Keratinocyte (primary cell): Measurements from ENCODE around the gene ARX. TPM values are rescaled to one million over a fixed set of nuclear protein-coding genes. Genes with fewer than 3 reads are reported as not detected.

ENCODE experiments used
- DNase-seq: peaks from one replicate; pipeline ENCODE4 v3.0.0-alpha.2; 2011; ENCODE audit warnings: low read depth, missing footprints, low spot score
- FAIRE-seq: peaks from 2 replicates; lab custom pipeline; 2011; peaks lifted over from hg19 to GRCh38; lab: Jason Lieb, UNC
- H2AFZ ChIP-seq: 2 replicates; pipeline ENCODE4 v1.6.0; 2012; ENCODE audit warnings: low read length, control low read depth, inconsistent platforms; ENCODE audit not compliant: control insufficient read depth
- H3K27ac ChIP-seq: 2 replicates; pipeline ENCODE4 v1.5.1; 2011; ENCODE audit warnings: low read length; ENCODE audit not compliant: control insufficient read depth, insufficient read depth
- H3K27me3 ChIP-seq: 3 replicates; pipeline ENCODE4 v1.6.0; 2011; ENCODE audit warnings: low read length; ENCODE audit not compliant: control insufficient read depth, insufficient read depth; ENCODE audit errors: extremely low read depth
- H3K36me3 ChIP-seq, 2 experiments: 2 replicates in 1 of 2; 3 replicates in 1 of 2; pipeline ENCODE4 v1.5.1; 2011; ENCODE audit warnings: low read length in 2 of 2, mild to moderate bottlenecking in 1 of 2; ENCODE audit not compliant: control insufficient read depth in 2 of 2, insufficient read depth in 2 of 2; ENCODE audit errors: extremely low read depth in 1 of 2
- H3K4me1 ChIP-seq: 3 replicates; pipeline ENCODE4 v1.5.1; 2011; ENCODE audit warnings: low read length; ENCODE audit not compliant: control insufficient read depth, insufficient read depth; ENCODE audit errors: extremely low read depth
- H3K4me2 ChIP-seq: 3 replicates; pipeline ENCODE4 v1.6.0; 2011; ENCODE audit warnings: low read depth, low read length; ENCODE audit not compliant: control insufficient read depth, insufficient read depth; ENCODE audit errors: extremely low read depth
- H3K4me3 ChIP-seq, 3 experiments: fragments of 200-600 bp in 1 of 3; sonication (generic) in 1 of 3; 2 replicates in 2 of 3; 3 replicates in 1 of 3; pipeline ENCODE4 v1.5.1; 2011 to 2016; ENCODE audit warnings: low read length in 3 of 3, mild to moderate bottlenecking in 3 of 3, control low read depth in 2 of 3, inconsistent platforms in 1 of 3, low read depth in 1 of 3, mixed read lengths in 1 of 3, mixed run types in 1 of 3, moderate library complexity in 1 of 3; ENCODE audit not compliant: control insufficient read depth in 2 of 3, insufficient read depth in 2 of 3; ENCODE audit errors: extremely low read depth in 1 of 3
- H3K79me2 ChIP-seq: 2 replicates; pipeline ENCODE4 v1.6.0; 2012; ENCODE audit warnings: low read length; ENCODE audit not compliant: control insufficient read depth, insufficient read depth
- H3K9ac ChIP-seq: 3 replicates; pipeline ENCODE4 v1.6.0; 2011; ENCODE audit warnings: low read length; ENCODE audit not compliant: control insufficient read depth, insufficient read depth; ENCODE audit errors: extremely low read depth
- H3K9me1 ChIP-seq: 3 replicates; pipeline ENCODE4 v1.6.0; 2011; ENCODE audit warnings: low read length; ENCODE audit not compliant: control insufficient read depth, insufficient read depth; ENCODE audit errors: extremely low read depth
- H3K9me3 ChIP-seq: 2 replicates; pipeline ENCODE4 v1.5.1; 2012; ENCODE audit warnings: low read depth, low read length; ENCODE audit not compliant: control insufficient read depth
- H4K20me1 ChIP-seq: 3 replicates; pipeline ENCODE4 v1.6.0; 2011; ENCODE audit warnings: low read length; ENCODE audit not compliant: control insufficient read depth, insufficient read depth; ENCODE audit errors: extremely low read depth
- EZH2 ChIP-seq: IDR thresholded peaks from one replicate; pipeline ENCODE4 v1.6.1; 2012; ENCODE audit warnings: inconsistent platforms, mild to moderate bottlenecking, low read length, moderate library complexity
- dilution Hi-C: fragments of 300-500 bp; cut with MboI; formaldehyde crosslinking; loops from one replicate; pipeline ENCODE4 v1.7.0; 2020; ENCODE audit warnings: low sequenced_read_pairs; ENCODE audit not compliant: extremely low pct_ligation_motif_present
- polyA plus RNA-seq, 5 experiments: library from polyadenylated mRNA; depleted of rRNA in 3 of 5; stranded (reverse) in 3 of 5; stranded (forward) in 1 of 5; unstranded in 1 of 5; fragments of >200 nt; gene quantifications; 1 replicate in 1 of 5; 2 replicates in 3 of 5; 3 replicates in 1 of 5; pipeline versions ENCODE4 v1.2.1 to v1.2.3, GENCODE V29; 2011 to 2012; ENCODE audit warnings: missing spikeins in 2 of 5, low read depth in 1 of 5, low replicate concordance in 1 of 5
- TF ChIP-seq, protein P1 (sequence below), 3 experiments: IDR thresholded peaks in 1 of 3; conservative IDR thresholded peaks in 1 of 3; optimal IDR thresholded peaks in 1 of 3; 2 replicates in 2 of 3; 3 replicates in 1 of 3; pipeline versions ENCODE3 to v1.5.1; 2011; ENCODE audit warnings: low read length in 3 of 3, mild to moderate bottlenecking in 3 of 3, moderate library complexity in 2 of 3, control low read depth in 1 of 3, inconsistent platforms in 1 of 3; ENCODE audit not compliant: insufficient read depth in 2 of 3; ENCODE audit errors: extremely low read depth in 1 of 3

ARX gene
- polyA plus RNA-seq, 1 donor (not counting 4 experiments of a cell fraction or from before 2014, with no cell fraction given) = not detected

DNA sequence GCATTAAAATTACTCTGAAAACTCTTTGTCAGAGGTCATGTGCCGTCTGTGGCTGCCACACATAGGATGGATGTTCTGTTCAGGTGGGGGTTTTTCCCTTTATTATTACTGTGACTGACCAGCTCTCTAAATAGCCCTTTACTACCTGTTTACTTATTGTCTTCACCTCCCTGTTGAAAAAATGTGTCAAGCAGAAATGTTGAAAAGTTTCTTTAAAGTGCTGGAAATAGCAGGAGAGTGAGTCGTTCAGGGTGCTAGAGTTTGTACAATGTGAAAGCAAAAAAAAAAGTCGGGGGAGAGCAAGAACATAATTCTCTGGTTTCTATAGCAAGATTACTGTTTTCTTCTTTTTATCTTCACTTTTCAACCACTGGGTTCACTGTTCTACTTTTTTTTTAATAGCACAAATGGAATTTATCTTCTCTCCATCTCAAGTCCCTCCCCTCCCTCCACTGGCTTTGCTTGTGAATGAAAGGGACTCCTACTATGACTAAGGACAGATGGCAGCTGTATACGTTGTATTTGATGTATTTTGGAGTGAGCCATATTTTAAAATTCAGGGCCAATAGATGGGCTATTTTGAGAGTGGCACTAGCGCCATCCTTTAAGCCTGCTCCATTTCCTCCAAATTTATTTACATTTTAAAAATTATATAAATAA, 33.3 kb downstream of the ARX start:
- dilution Hi-C loops = no loop called here
- DNase-seq = no peak
- no peak for FAIRE-seq
- H3K9ac ChIP-seq = no peak overlapping the region
- no peaks in the 10 kb centered on the region for H4K20me1 ChIP-seq
- H3K4me3 ChIP-seq = no peak overlapping the region
- H3K27ac ChIP-seq = no peak overlapping the region
- no peaks in the 10 kb centered on the region for H3K36me3 ChIP-seq
- H3K4me2 ChIP-seq = no peak overlapping the region
- no peaks in the 10 kb centered on the region for H3K9me1 ChIP-seq
- H3K9me3 ChIP-seq = no peaks in the 10 kb centered on the region
- no peak overlapping the region for H2AFZ ChIP-seq
- no peaks in the 10 kb centered on the region for H3K4me1 ChIP-seq
- H3K27me3 ChIP-seq = no peaks in the 10 kb centered on the region
- H3K79me2 ChIP-seq = no peaks in the 10 kb centered on the region
- TF ChIP-seq, protein P1, sequence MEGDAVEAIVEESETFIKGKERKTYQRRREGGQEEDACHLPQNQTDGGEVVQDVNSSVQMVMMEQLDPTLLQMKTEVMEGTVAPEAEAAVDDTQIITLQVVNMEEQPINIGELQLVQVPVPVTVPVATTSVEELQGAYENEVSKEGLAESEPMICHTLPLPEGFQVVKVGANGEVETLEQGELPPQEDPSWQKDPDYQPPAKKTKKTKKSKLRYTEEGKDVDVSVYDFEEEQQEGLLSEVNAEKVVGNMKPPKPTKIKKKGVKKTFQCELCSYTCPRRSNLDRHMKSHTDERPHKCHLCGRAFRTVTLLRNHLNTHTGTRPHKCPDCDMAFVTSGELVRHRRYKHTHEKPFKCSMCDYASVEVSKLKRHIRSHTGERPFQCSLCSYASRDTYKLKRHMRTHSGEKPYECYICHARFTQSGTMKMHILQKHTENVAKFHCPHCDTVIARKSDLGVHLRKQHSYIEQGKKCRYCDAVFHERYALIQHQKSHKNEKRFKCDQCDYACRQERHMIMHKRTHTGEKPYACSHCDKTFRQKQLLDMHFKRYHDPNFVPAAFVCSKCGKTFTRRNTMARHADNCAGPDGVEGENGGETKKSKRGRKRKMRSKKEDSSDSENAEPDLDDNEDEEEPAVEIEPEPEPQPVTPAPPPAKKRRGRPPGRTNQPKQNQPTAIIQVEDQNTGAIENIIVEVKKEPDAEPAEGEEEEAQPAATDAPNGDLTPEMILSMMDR (optimal IDR thresholded peaks at IDR 0.05 in 1 of 3, IDR thresholded peaks at IDR 0.05 in 1 of 3, conservative IDR thresholded peaks at IDR 0.05 in 1 of 3; ENCODE audit: extremely low read depth in 1 of 3, insufficient read depth in 2 of 3, low read length in 3 of 3) = no peak
- TF ChIP-seq EZH2 = no peak

DNA sequence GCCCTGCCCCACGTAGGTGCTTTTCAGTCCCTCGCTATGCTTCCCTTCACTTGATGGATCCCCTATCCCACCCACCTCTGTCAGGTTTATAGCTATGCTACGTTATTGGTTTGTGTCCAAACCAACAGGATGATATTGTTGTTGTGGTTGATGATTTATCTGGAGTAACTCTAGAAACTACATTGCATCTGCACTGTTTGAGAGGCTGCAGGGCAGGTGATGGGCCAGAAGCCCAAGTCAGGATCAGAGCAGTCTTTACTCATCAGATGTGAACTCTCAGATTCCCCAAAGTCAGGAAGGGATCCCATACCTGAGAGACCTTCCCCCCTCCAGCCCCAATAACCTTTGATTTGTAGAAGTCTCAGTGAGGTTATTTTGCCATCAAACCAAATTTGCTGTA, 34.7 kb downstream of the ARX start:
- no peak overlapping the region for H3K9ac ChIP-seq
- no peaks in the 10 kb centered on the region for H3K27me3 ChIP-seq
- no peak overlapping the region for H2AFZ ChIP-seq
- TF ChIP-seq, protein P1 (optimal IDR thresholded peaks at IDR 0.05 in 1 of 3, IDR thresholded peaks at IDR 0.05 in 1 of 3, conservative IDR thresholded peaks at IDR 0.05 in 1 of 3; ENCODE audit: extremely low read depth in 1 of 3, insufficient read depth in 2 of 3, low read length in 3 of 3) = no peak
- TF ChIP-seq EZH2 = no peak
- no peaks in the 10 kb centered on the region for H3K9me3 ChIP-seq
- no peaks in the 10 kb centered on the region for H3K9me1 ChIP-seq
- H3K36me3 ChIP-seq = no peaks in the 10 kb centered on the region
- no peak for FAIRE-seq
- no peaks in the 10 kb centered on the region for H3K4me1 ChIP-seq
- no peaks in the 10 kb centered on the region for H4K20me1 ChIP-seq
- dilution Hi-C loops = no loop called here
- H3K4me2 ChIP-seq = no peak overlapping the region
- no peak overlapping the region for H3K27ac ChIP-seq
- DNase-seq = no peak
- no peaks in the 10 kb centered on the region for H3K79me2 ChIP-seq
- no peak overlapping the region for H3K4me3 ChIP-seq
